Ectodermal cell (in vitro differentiated cells): ENCODE data around the gene LTBP1.

ENCODE experiments used
- H3K27ac ChIP-seq: 2 replicates; pipeline ENCODE4 v1.7.0; 2013; ENCODE audit warnings: mild to moderate bottlenecking, low read depth, low read length; ENCODE audit not compliant: insufficient read depth, poor library complexity, severe bottlenecking
- H3K27me3 ChIP-seq: 2 replicates; pipeline ENCODE4 v1.7.0; 2013; ENCODE audit warnings: mild to moderate bottlenecking, low read length; ENCODE audit not compliant: insufficient read depth, control insufficient read depth, poor library complexity, severe bottlenecking
- H3K36me3 ChIP-seq: one replicate; pipeline ENCODE4 v1.7.0; 2013; ENCODE audit warnings: low read length; ENCODE audit not compliant: control insufficient read depth, insufficient read depth
- H3K4me1 ChIP-seq: one replicate; pipeline ENCODE4 v1.7.0; 2013; ENCODE audit warnings: low read length; ENCODE audit not compliant: control insufficient read depth, insufficient read depth
- H3K4me3 ChIP-seq: 2 replicates; pipeline ENCODE4 v1.7.0; 2013; ENCODE audit warnings: low read depth, low read length, control low read depth; ENCODE audit not compliant: insufficient read depth
- H3K9me3 ChIP-seq: 2 replicates; pipeline ENCODE4 v1.7.0; 2013; ENCODE audit warnings: mild to moderate bottlenecking, low read length, moderate library complexity; ENCODE audit not compliant: control insufficient read depth
- WGBS, 2 experiments: methylation state at CpG; one replicate each; pipeline ENCODE4 v1.1.7; 2013; ENCODE audit warnings: missing lambda C conversion rate in 2 of 2; 5-methylcytosine and 5-hydroxymethylcytosine counted together

The LTBP1 gene

GRCh38 chr2:33317369-33318007, 370.7 kb downstream of the LTBP1 start:
- 86 to 92% methylated on average over 4 to 5 of the region's 5 CpGs for WGBS, 2 experiments

GRCh38 chr2:33318456-33318855, 371.7 kb downstream of the LTBP1 start:
- Histone ChIP-seq H3K27me3 (no peaks in the 10 kb centered on the region), H3K9me3 (no peaks in the 10 kb centered on the region), H3K4me3 (no peak overlapping the region), H3K4me1 (no peaks in the 10 kb centered on the region), H3K27ac (no peak overlapping the region), H3K36me3 (no peaks in the 10 kb centered on the region)
- 76 to 100% methylated on average over 2 to 3 of the region's 3 CpGs for WGBS, 2 experiments

More at GRCh38 chr2:33317369-33318007, 370.7 kb downstream of the LTBP1 start:
- H3K4me3 ChIP-seq: no peak overlapping the region
- no peaks in the 10 kb centered on the region for H3K4me1 ChIP-seq
- H3K36me3 ChIP-seq: no peaks in the 10 kb centered on the region
- H3K27me3 ChIP-seq: no peaks in the 10 kb centered on the region
- no peak overlapping the region for H3K27ac ChIP-seq
- H3K9me3 ChIP-seq: no peaks in the 10 kb centered on the region

GRCh38 chr2:33320573-33320972, 373.8 kb downstream of the LTBP1 start:
- Histone ChIP-seq H3K4me3 (no peak overlapping the region), H3K4me1 (no peaks in the 10 kb centered on the region), H3K27me3 (no peaks in the 10 kb centered on the region), H3K36me3 (no peaks in the 10 kb centered on the region), H3K27ac (no peak overlapping the region), H3K9me3 (no peaks in the 10 kb centered on the region)
- 96 to 98% methylated on average over 3 of the region's 3 CpGs for WGBS, 2 experiments

- Histone ChIP-seq H3K4me3 (no peak overlapping the region), H3K9me3 (no peaks in the 10 kb centered on the region), H3K27ac (no peak overlapping the region), H3K27me3 (no peaks in the 10 kb centered on the region), H3K4me1 (no peaks in the 10 kb centered on the region), H3K36me3 (no peaks in the 10 kb centered on the region)
- WGBS, 2 experiments: 94 to 98% methylated on average over 8 of the region's 8 CpGs
Measured at GRCh38 chr2:33321236-33321771, 374.6 kb downstream of the LTBP1 start.

- 90 to 93% methylated on average over 3 of the region's 3 CpGs for WGBS, 2 experiments
- no peak overlapping the region for H3K27ac ChIP-seq
Measured at GRCh38 chr2:33321876-33322483, 375.2 kb downstream of the LTBP1 start.

GRCh38 chr2:33322612-33323011, 375.9 kb downstream of the LTBP1 start:
- 94 to 95% methylated on average over 6 of the region's 6 CpGs for WGBS, 2 experiments
- no peaks in the 10 kb centered on the region for H3K27me3 ChIP-seq
- no peaks in the 10 kb centered on the region for H3K9me3 ChIP-seq
- no peak overlapping the region for H3K27ac ChIP-seq
- no peaks in the 10 kb centered on the region for H3K4me1 ChIP-seq
- no peaks in the 10 kb centered on the region for H3K36me3 ChIP-seq
- no peak overlapping the region for H3K4me3 ChIP-seq

More at GRCh38 chr2:33321876-33322483, 375.2 kb downstream of the LTBP1 start:
- no peaks in the 10 kb centered on the region for H3K27me3 ChIP-seq
- H3K36me3 ChIP-seq: no peaks in the 10 kb centered on the region
- H3K9me3 ChIP-seq: no peaks in the 10 kb centered on the region
- H3K4me1 ChIP-seq: no peaks in the 10 kb centered on the region
- H3K4me3 ChIP-seq: no peak overlapping the region

- whole genome bisulfite sequencing, 2 experiments: 100% methylated on average over 2 of the region's 2 CpGs; no CpG with 5 or more reads in 1 of the 2 experiments
- H3K4me3 ChIP-seq: no peak overlapping the region
- H3K4me1 ChIP-seq: no peaks in the 10 kb centered on the region
- H3K27ac ChIP-seq: no peak overlapping the region
- no peaks in the 10 kb centered on the region for H3K27me3 ChIP-seq
- no peaks in the 10 kb centered on the region for H3K36me3 ChIP-seq
- no peaks in the 10 kb centered on the region for H3K9me3 ChIP-seq
Measured at GRCh38 chr2:33323957-33324356, 377.2 kb downstream of the LTBP1 start.

- H3K36me3 ChIP-seq: no peaks in the 10 kb centered on the region
- H3K27me3 ChIP-seq: no peaks in the 10 kb centered on the region
- H3K4me3 ChIP-seq: no peak overlapping the region
- H3K27ac ChIP-seq: no peak overlapping the region
- H3K4me1 ChIP-seq: no peaks in the 10 kb centered on the region
- WGBS, 2 experiments: 95 to 99% methylated on average over 4 of the region's 4 CpGs
- no peaks in the 10 kb centered on the region for H3K9me3 ChIP-seq
Measured at GRCh38 chr2:33326100-33326499, 379.3 kb downstream of the LTBP1 start.

- H3K4me3 ChIP-seq: no peak overlapping the region
- no peaks in the 10 kb centered on the region for H3K4me1 ChIP-seq
- 93 to 94% methylated on average over 3 of the region's 3 CpGs for WGBS, 2 experiments
Measured at GRCh38 chr2:33333433-33333832, 386.7 kb downstream of the LTBP1 start.

GRCh38 chr2:33334083-33334482, 387.3 kb downstream of the LTBP1 start:
- H3K27me3 ChIP-seq: no peaks in the 10 kb centered on the region
- 97 to 98% methylated on average over 4 of the region's 4 CpGs for WGBS, 2 experiments
- no peak overlapping the region for H3K27ac ChIP-seq
- no peaks in the 10 kb centered on the region for H3K36me3 ChIP-seq
- no peaks in the 10 kb centered on the region for H3K9me3 ChIP-seq
- H3K4me1 ChIP-seq: no peaks in the 10 kb centered on the region
- H3K4me3 ChIP-seq: no peak overlapping the region

More at GRCh38 chr2:33333433-33333832, 386.7 kb downstream of the LTBP1 start:
- H3K36me3 ChIP-seq: no peaks in the 10 kb centered on the region
- no peak overlapping the region for H3K27ac ChIP-seq
- H3K27me3 ChIP-seq: no peaks in the 10 kb centered on the region
- H3K9me3 ChIP-seq: no peaks in the 10 kb centered on the region
